HepG2 (cell line): Measurements from ENCODE around the gene NOCT. TPM values are rescaled to one million over a fixed set of nuclear protein-coding genes. Genes with fewer than 3 reads are reported as not detected.

Source experiments
- BORCS8-MEF2B ChIP-seq: sonication (generic); formaldehyde crosslinking; IDR thresholded peaks from 2 replicates; pipeline ENCODE4 v1.8.0; 2022; ENCODE audit warnings: mild to moderate bottlenecking, missing genetic modification reagents
- CEBPZ ChIP-seq: IDR thresholded peaks from 2 replicates; pipeline ENCODE4 v1.6.1; 2012; ENCODE audit warnings: low read length, improper control_type of control experiment
- FIP1L1 ChIP-seq: fragments of 200-400 bp; formaldehyde crosslinking; IDR thresholded peaks from 2 replicates; pipeline ENCODE4 v1.6.1; 2018; ENCODE audit warnings: low read depth, mild to moderate bottlenecking, low read length, moderate library complexity, borderline replicate concordance; ENCODE audit not compliant: insufficient read depth
- GMEB1 ChIP-seq: sonication (generic); formaldehyde crosslinking; IDR thresholded peaks from 2 replicates; pipeline ENCODE4 v1.5.1; 2020; ENCODE audit warnings: missing genetic modification reagents, mild to moderate bottlenecking, borderline replicate concordance
- MIER3 ChIP-seq: IDR thresholded peaks from 2 replicates; pipeline ENCODE4 v1.6.1; 2016; ENCODE audit warnings: missing compliant biosample characterization, borderline replicate concordance
- MYC ChIP-seq: sonication (generic); formaldehyde crosslinking; IDR thresholded peaks from 2 replicates; pipeline ENCODE4 v1.9.0; 2021; ENCODE audit warnings: missing genetic modification reagents, borderline replicate concordance
- THYN1 ChIP-seq: sonication (generic); formaldehyde crosslinking; IDR thresholded peaks from 2 replicates; pipeline ENCODE4 v1.8.1; 2023; ENCODE audit warnings: low read depth, mild to moderate bottlenecking, moderate library complexity, missing genetic modification reagents, borderline replicate concordance
- TOE1 ChIP-seq: sonication (generic); formaldehyde crosslinking; IDR thresholded peaks from 2 replicates; pipeline ENCODE4 v1.4.0; 2020; ENCODE audit warnings: mild to moderate bottlenecking, missing genetic modification reagents
- ZFP1 ChIP-seq: IDR thresholded peaks from 2 replicates; pipeline ENCODE4 v1.6.1; 2016
- ZMYM2 ChIP-seq: sonication (generic); formaldehyde crosslinking; IDR thresholded peaks from 2 replicates; pipeline ENCODE4 v1.8.0; 2022; ENCODE audit warnings: mild to moderate bottlenecking, missing genetic modification reagents
- ZNF275 ChIP-seq: sonication (generic); formaldehyde crosslinking; IDR thresholded peaks from 2 replicates; pipeline ENCODE4 v1.8.0; 2022; ENCODE audit warnings: missing genetic modification reagents, mild to moderate bottlenecking, inconsistent platforms, borderline replicate concordance
- ZNF484 ChIP-seq: sonication (generic); formaldehyde crosslinking; IDR thresholded peaks from 2 replicates; pipeline ENCODE4 v1.5.1; 2020; ENCODE audit warnings: mild to moderate bottlenecking, low read depth, missing genetic modification reagents, borderline replicate concordance
- ZNF570 ChIP-seq: sonication (generic); formaldehyde crosslinking; IDR thresholded peaks from 2 replicates; pipeline ENCODE4 v1.4.0; 2020; ENCODE audit warnings: mild to moderate bottlenecking, missing genetic modification reagents, borderline replicate concordance
- ZNF652 ChIP-seq: IDR thresholded peaks from 2 replicates; pipeline ENCODE4 v1.6.1; 2016; ENCODE audit warnings: low read depth, borderline replicate concordance
- ZNF724P ChIP-seq: sonication (generic); formaldehyde crosslinking; IDR thresholded peaks from 2 replicates; pipeline ENCODE4 v1.8.0; 2022; ENCODE audit warnings: missing genetic modification reagents, borderline replicate concordance
- ZNF746 ChIP-seq: sonication (generic); formaldehyde crosslinking; IDR thresholded peaks from 2 replicates; pipeline ENCODE4 v1.8.0; 2022; ENCODE audit warnings: mild to moderate bottlenecking, missing genetic modification reagents
- ZNF761 ChIP-seq: sonication (generic); formaldehyde crosslinking; conservative IDR thresholded peaks from 2 replicates; pipeline ENCODE4 v1.4.0; 2020; ENCODE audit warnings: mild to moderate bottlenecking, missing genetic modification reagents
- ZNF770 ChIP-seq: sonication (generic); formaldehyde crosslinking; IDR thresholded peaks from 2 replicates; pipeline ENCODE4 v1.5.0; 2020; ENCODE audit warnings: mild to moderate bottlenecking, missing genetic modification reagents
- ZNF775 ChIP-seq: sonication (generic); formaldehyde crosslinking; IDR thresholded peaks from 2 replicates; pipeline ENCODE4 v1.4.0; 2020; ENCODE audit warnings: missing genetic modification reagents, mild to moderate bottlenecking, moderate library complexity, borderline replicate concordance
- ZNF777 ChIP-seq: sonication (generic); formaldehyde crosslinking; IDR thresholded peaks from 2 replicates; pipeline ENCODE4 v1.4.0; 2020; ENCODE audit warnings: missing genetic modification reagents
- polyA plus RNA-seq, 8 experiments: library from polyadenylated mRNA; depleted of rRNA in 3 of 8; stranded (reverse) in 7 of 8; unstranded in 1 of 8; fragments of >200 nt; fragmentation: Illumina TruSeq in 4 of 8; extraction: Trizol in 4 of 8; gene quantifications; 2 replicates each; pipeline versions ENCODE4 v1.2.1 to v1.2.3, GENCODE V29; 2011 to 2016; ENCODE audit warnings: low read depth in 4 of 8, missing spikeins in 1 of 8, mixed read lengths in 1 of 8; ENCODE audit not compliant: insufficient read depth in 1 of 8
- total RNA-seq, 5 experiments: library from RNA; depleted of rRNA; stranded (reverse); fragments of >200 nt; fragmentation: Illumina TruSeq; extraction: Trizol; gene quantifications; 2 replicates each; pipeline ENCODE4 v1.2.3, GENCODE V29; 2016; ENCODE audit warnings: low read depth in 1 of 5

Gene NOCT
- total and polyA plus RNA-seq, 2 of the 13 experiments (the other 11 are each of a cell fraction or from before 2014, with no cell fraction given) = 3.6 to 13.1 TPM

- TF ChIP-seq CEBPZ (no peak), ZNF770 (CRISPR knock-in tag) (no peak), ZNF724P (CRISPR knock-in tag) (peak; percentile 42; the same call in 1 of the 2 replicates), GMEB1 (CRISPR knock-in tag) (peak; percentile 83), ZNF484 (CRISPR knock-in tag) (no peak), ZNF761 (0 out of 2 replicates have a peak, but pooled peaks have one; percentile 46), ZNF775 (CRISPR knock-in tag) (no peak), ZNF777 (no peak), ZMYM2 (CRISPR knock-in tag) (0 out of 2 replicates have a peak, but pooled peaks have one; percentile 35), ZNF570 (CRISPR knock-in tag) (no peak), MIER3 (peak; percentile 81; the same call in 1 of the 2 replicates), ZNF652 (CRISPR knock-in tag) (no peak), THYN1 (CRISPR knock-in tag) (no peak), ZNF746 (CRISPR knock-in tag) (peak; percentile 53; the same call in 1 of the 2 replicates), BORCS8-MEF2B (0 out of 2 replicates have a peak, but pooled peaks have one; percentile 20), FIP1L1 (no peak), TOE1 (CRISPR knock-in tag) (no peak), ZFP1 (CRISPR knock-in tag) (no peak), MYC (peak; percentile 76; the same call in 1 of the 2 replicates), ZNF275 (no peak)
Observed at GRCh38 chr4:139082750-139083606, 67.4 kb downstream of the NOCT start (continued).
